Inflammatory macrophage treated with lipopolysaccharide for 4 hours (primary cell): ENCODE data around the gene HOMER3.
"Not testable (repeated sequence)": the region's sequence is repeated elsewhere in the genome, so short reads cannot be mapped to it uniquely, and the experiment has no call there.

Experiments used
- DNase-seq: peaks from one replicate; pipeline ENCODE4 v3.0.0-alpha.2; 2020

Gene HOMER3

GRCh38 chr19:18922228-18922985, 18.6 kb downstream of the HOMER3 start:
- DNase-seq, result no peak

GRCh38 chr19:18921593-18921992, 19.4 kb downstream of the HOMER3 start:
- DNase-seq, result no peak

GRCh38 chr19:18920400-18920799, 20.6 kb downstream of the HOMER3 start:
- DNase-seq, result no peak

GRCh38 chr19:18919900-18920214, 21.2 kb downstream of the HOMER3 start:
- peak; percentile 11 for DNase-seq

GRCh38 chr19:18919086-18919899, 21.7 kb downstream of the HOMER3 start, which contains the start of the genes COPE and DDX49:
TSS of gene COPE (minus strand) at chr19:18919387. CDS start at chr19:18919348, 39 bp downstream.
TSS of gene DDX49 (plus strand) at chr19:18919715. CDS start at chr19:18919742, 27 bp downstream.
- peak; percentile 100 for DNase-seq

- DNase-seq, result not testable (repeated sequence)
Observed at GRCh38 chr19:18917593-18917992, 23.4 kb downstream of the HOMER3 start.

- DNase-seq, result peak; percentile 44
Observed at GRCh38 chr19:18915639-18916038, 25.4 kb downstream of the HOMER3 start.

GRCh38 chr19:18913466-18913865, 27.6 kb downstream of the HOMER3 start:
- DNase-seq, result no peak

GRCh38 chr19:18912933-18913332, 28.1 kb downstream of the HOMER3 start:
- no peak for DNase-seq

- no peak for DNase-seq
Observed at GRCh38 chr19:18910801-18911436, 30.1 kb downstream of the HOMER3 start.

GRCh38 chr19:18910010-18910409, 31.0 kb downstream of the HOMER3 start:
- no peak for DNase-seq

- DNase-seq, result no peak
Observed at GRCh38 chr19:18908917-18909619, 31.9 kb downstream of the HOMER3 start.

- no peak for DNase-seq
Observed at GRCh38 chr19:18906605-18907519, 34.2 kb downstream of the HOMER3 start.

- no peak for DNase-seq
Observed at GRCh38 chr19:18905513-18906236, 35.3 kb downstream of the HOMER3 start.

GRCh38 chr19:18905058-18905456, 36.0 kb downstream of the HOMER3 start:
- DNase-seq, result no peak

- no peak for DNase-seq
Observed at GRCh38 chr19:18904334-18905057, 36.5 kb downstream of the HOMER3 start.

- no peak for DNase-seq
Observed at GRCh38 chr19:18903156-18904037, 37.6 kb downstream of the HOMER3 start.

- DNase-seq, result not testable (repeated sequence)
Observed at GRCh38 chr19:18902519-18902918, 38.5 kb downstream of the HOMER3 start.

- no peak for DNase-seq
Observed at GRCh38 chr19:18901491-18901890, 39.5 kb downstream of the HOMER3 start.
